GM18526 (cell line): Measurements from ENCODE around the gene EOMES.

Experiments used
- POLR2A ChIP-seq: IDR thresholded peaks from 3 replicates; pipeline ENCODE4 v1.6.1; 2011; ENCODE audit not compliant: insufficient read length; ENCODE audit errors: extremely low read depth

Gene EOMES

DNA sequence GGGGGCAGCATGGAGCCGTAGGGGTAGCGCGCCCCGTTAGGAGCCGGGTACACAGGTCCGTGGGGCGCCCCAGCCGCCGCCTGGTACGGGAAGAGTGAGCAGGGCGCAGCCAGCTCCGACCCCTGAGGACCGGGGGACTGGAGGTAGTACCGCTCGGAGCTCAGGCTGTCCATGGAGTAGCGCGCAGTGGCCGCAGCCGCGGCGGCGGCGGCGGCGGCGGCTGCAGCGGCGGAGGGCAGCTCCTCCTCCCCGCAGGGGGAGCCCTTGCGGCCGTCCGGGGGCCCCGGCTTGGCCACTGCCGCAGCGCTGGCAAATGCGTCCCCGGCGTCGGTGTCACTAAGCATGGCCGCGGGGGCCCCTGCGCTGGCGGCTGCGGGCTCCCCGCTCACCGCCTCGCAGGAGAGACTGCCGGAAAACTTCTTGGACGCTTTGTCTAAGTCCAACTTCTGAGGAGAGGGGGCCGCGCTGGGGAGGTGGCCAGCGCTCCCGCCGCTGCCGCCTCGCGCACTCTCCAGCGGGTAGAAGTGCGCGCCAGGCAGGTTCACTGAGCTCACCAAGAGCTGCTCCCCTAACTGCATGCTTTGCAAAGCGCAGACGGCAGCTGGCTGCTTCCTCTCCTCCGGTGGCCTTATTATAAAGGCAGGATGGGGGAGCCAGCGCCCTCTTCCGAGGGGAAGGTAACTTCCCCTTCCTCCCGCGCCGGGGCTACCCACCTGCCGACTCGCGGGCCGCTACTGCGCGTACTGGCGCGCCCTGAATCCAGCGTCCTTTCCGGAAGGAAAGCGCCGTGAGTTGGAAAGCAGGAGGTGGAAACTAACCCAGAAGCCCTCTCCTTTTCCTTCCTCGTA lies at the start of gene EOMES:
EOMES (minus strand) TSS at position 607 of the 848 bp plus-strand sequence; CDS start at position 578, 29 bp downstream.
- no peak for TF ChIP-seq POLR2A

DNA sequence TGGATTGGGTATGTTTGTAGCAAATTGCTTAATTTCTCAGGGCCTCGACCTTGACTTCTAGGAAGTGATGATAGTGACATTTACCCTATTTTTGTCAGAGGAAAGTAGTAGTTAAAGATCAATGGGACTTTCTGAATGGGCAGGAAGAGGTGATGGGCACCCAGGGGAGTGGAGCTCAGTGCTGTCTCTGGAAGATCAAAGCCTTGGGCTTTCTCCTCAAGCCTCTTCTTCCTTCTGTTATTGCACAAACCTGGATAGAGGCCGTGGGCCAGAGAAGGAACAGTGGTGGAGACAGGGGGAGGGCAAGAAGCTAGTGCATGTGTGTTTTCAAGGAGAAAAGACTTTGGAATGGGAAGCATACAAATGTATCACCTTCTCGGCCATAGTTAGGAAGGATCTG lies 44.9 kb upstream of the EOMES start:
- TF ChIP-seq POLR2A, result no peak

DNA sequence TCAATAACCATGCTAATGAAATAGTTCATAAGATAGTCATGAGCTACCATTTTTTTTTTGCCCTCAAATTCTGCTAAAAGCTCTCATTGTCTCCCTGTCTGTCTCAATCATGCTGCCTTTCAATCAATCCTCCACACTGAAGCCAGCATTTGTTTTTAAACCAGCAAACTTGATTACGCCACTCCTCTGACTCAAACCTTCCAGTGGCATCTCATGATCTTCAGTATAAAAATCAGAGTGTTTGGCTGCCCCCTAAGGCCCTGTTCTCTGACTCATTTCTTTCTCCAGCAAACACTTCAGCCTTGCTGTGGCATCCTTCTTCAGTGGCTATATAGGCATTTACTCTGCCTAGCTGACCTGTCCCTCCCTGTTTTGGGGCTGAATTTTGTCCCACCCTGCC lies 36.0 kb upstream of the EOMES start:
- no peak for TF ChIP-seq POLR2A

DNA sequence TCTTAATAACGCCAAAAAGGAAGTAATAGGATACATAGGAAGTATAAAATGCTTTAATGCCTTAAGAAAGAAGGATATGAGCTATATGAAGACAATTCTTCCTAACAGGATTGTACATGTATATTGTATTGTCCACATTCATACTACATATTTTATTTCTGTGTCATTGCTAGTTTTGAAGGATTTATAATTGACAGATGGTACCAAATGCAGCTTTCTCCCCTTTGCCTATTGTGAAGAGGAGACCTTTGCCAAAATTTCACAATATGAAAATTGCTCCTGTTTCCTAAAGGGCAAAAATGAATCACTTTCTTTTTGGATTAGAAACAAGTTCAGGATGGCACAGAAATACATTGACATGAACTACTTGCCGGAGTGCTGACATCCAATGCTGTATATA lies 34.8 kb upstream of the EOMES start:
- no peak for TF ChIP-seq POLR2A

DNA sequence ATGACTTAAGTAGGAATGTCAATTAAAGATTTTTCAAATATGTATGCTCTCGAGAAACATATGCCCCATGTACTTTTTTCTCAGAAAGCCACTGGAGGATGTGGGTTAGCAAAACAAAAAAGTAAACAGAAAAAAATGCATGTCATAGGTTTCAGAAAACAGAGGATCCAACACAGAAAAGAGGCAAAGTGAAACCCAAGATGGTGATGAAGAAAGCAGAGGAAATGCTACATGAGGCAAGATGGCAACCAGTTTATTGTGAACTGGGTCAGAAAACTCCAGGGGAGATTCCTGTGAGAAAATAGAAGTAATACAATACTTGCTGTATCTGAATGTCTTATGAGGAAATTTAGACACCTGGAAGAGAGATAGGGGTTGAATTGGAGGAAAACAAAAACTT lies 30.8 kb upstream of the EOMES start:
- no peak for TF ChIP-seq POLR2A

DNA sequence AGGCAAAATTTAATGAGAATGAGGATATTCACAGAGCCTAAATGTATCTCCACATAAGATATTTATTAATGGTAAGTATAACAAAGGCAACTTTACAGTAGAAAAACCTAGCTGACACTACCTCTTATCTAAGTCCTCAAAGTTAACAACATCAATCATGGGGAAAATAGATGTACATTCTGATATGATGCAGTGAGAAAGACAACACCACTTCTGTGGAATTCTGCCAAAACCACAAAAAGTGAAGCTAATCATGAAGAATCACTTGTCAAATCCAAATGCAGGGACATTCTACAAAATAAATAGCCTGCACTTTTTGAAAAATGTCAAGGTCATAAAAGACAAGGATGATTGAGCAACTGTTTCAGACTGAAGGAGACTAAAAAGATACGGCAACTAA lies 27.5 kb upstream of the EOMES start:
- no peak for TF ChIP-seq POLR2A

DNA sequence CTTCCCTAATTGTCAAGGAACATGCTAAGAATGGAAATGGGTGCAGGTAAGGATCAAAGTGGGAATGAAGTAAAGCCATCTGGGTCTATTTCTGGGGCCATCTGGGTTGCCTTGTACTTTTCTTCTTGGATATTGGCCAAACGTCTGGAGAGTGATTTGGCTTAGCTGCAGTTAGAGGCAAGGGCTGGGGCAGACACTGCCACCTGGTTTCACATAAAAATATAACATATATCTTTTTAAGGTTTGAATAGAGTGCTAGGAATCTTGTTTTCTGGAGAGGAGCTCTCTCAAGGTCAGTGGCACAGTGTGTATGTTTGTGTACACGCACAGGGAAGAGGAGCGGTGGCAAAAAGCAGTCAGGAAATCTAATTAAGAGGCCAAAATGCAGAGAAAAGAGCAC lies 24.7 kb upstream of the EOMES start:
- TF ChIP-seq POLR2A, result no peak

DNA sequence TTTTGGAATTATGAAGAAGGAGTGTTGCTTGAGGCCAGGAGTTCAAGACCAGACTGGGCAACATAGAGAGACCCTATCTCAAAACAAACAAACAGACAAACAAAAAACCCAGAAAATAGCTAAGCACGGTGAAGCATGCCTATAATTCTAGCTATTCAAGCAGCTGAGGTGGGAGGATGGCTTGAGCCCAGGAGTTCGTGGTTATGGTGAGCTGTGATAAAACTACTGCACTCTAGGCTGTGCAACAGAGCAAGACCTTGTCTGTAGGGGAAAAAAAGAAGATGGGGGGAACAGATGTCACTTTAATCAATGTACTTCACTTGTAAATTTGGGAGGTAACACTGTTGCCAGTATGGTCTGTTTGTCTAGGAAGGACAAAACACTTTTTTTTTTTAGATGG lies 18.7 kb upstream of the EOMES start:
- no peak for TF ChIP-seq POLR2A

DNA sequence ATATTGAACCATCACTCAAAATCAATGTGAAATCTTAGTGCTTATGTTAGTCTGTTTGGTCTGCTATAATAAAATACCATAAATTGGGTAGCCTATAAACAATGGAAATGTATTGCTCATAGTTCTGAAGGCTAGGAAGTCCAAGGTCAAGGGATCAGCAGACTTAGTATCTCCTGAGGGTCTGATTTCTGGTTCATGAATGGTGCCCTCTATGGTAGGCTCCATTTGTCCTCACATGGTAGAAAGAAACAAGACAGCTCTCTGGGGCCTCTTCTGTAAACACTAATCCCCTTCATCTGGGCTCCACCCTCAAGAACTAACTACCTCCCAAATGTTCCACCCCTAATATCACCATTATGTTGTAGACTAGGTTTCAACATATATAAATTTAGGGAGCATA lies 15.0 kb upstream of the EOMES start:
- TF ChIP-seq POLR2A, result no peak

DNA sequence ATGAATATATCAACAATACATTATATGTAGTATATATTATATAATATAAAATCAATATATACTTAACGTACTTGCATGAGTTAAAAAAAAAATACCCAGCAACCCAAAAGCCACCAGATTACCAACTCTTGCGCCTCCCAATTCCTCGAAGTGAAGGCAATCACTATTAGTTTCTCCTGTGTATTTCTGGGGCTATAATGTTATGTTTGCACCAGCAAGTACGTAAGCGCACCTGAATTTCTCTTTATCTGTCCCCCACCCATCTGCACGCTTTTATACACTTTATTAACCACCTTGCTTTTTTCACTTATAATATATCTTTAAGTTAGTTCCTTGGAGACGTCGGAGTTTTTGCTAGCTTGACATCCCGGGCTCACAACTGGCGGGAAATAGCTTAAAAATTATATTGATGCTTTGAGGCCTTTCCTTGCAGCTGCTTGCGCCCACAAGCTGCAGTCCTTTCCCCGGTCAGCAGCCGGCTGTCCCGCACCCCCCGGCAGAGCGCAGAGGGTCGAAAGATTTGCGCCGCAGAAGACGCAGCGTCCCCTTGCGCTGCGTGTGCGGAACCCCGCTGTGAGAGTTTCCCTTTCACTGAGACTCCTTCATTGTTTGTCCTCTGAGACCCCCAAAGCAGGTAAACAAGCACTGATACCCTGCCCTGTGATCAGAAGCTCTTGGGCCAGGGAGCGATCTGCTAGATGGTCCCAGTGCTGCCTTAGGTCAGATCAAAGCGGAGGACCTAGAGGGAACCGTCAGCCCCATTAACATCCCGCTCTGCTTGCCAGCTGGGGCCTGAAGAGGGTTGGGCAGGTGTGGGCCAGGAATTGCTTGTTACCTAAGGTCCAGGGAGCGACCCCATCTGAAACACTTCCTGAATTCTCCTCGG lies 8.9 kb upstream of the EOMES start:
- no peak for TF ChIP-seq POLR2A

DNA sequence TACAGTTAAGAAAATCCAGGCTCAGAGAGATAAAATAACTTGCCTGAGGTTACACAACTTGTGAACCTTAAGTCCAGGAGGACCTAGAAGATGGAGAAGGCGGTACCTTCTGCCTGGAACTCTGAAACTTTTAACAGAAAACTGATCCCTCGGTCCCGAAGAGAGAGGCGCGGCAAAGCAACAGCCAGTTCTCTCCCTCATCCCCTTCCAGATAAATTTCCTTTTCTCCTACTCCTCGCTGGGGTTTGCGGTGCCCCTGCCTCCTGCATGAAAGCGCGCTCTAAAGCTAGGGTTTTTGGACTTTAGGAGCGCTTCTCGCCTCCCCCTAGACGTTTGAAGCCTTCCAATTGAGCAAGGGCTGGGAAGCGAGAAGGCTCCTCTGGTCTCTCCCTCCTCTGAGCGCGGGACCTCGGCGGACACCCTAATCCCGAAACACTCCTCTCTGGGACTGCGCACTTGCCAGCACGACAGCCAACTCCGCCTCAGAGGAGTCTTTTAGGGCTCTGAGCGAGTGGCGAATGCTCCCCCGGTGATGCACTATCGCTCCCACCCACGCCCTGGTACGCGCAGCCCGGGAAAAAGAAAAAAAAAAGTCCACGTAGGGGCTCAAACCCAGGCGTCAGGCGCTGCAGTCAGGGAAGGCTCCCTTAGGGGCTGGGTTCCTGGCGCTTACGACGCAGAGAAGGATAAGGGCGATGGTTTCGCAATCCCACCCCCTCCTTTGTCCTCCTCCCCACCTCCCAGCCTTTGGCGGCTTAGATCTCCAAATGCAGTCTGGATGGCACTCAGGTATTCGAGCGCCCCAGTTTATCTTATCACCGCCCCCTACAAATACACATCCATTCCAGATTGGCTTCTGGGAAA lies 7.9 kb upstream of the EOMES start:
- TF ChIP-seq POLR2A, result no peak

DNA sequence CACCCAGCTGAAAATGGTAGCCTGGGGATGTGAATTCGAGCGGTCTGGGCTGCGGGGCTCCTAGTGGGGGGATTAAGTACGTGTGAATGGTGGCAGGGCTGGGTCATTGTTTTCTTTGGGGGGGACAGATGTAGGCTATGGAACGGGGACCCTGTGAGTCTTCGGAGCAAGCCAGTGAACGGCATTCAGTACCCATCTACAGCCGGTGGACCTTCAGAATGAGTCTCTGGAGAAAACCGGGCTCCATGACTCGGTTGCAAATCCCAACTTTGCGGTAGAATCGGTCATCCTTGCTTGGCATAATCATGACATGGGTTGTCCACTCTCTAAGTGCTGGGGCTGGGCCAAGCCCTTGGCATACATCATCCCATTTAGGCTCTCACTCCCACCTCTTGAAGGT lies 7.2 kb upstream of the EOMES start:
- no peak for TF ChIP-seq POLR2A

DNA sequence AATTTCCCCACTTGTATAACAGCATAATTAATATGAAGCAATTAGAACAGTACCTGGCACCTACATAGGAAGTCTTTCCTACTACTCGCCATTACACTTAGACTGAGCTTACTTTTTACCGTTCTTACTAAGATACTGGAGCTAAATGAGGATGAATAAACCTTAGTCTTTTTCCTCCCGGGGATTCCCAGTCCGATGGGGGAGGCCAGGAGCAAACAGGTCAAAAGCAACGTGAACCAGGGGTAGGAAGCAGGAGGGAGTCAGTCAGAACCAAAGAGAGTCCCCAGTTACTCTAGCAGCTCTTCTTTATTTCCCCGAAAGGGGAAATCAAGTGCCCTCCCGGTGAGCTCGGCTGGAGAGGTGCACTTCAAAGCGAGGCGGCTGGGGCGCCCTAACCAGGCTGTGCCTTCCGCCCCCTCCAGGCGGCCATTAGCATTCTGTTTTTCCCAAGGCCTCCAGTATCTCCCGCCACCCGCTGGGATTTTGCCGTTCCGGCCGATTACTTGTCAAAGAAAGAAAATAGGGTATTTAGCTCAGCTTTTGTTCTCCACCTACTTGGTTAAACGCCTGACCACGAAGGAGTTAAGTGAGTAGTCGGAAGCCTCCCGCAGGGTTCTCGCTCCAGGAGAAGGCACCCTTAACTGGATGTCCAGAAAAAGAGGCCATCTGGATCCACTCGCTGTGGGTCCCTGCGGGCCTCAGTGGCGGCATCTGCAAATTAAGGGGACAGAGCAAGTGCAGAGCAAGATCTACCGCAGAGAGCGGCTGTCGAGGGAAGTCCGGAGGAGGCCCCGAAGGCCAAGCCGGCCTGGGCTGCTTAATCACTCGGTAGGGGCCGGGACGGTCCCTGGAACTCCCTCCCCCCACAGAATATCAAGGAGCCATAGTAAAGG lies 6.3 kb upstream of the EOMES start:
- TF ChIP-seq POLR2A, result no peak

DNA sequence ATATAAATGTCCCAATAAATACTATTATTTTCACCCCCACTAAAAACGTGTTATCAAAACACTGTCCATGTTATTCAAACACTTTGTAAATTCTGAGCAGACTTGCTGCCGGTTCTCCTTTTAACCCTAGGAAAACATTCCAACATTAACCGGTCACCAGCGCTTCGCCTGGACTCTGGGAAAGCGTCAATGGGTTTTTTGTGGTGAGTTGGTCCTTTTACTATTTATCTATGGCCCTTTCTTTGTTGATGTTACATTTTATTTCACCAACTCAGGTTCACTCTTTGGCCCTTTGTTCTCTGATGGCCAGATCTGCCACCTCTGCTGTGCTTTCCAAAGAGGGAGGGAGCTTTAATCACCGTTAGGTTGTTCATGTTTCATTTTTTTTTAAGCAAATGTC lies 4.1 kb upstream of the EOMES start:
- no peak for TF ChIP-seq POLR2A
